Naive thymus-derived CD4-positive, alpha-beta T cell (primary cell): ENCODE measurements around the gene UNC5CL. TPM values are rescaled to one million over a fixed set of nuclear protein-coding genes. Genes with fewer than 3 reads are reported as not detected.
A peak's percentile ranks its signal among the peaks of the same experiment; 100 is the strongest.

Experiments used
- ATAC-seq: fragments of 150-1000 bp; cut with Tn5 transposase; 2 replicates; pipeline ENCODE4 v1.10.0; 2021; ENCODE audit warnings: mild to moderate bottlenecking, moderate library complexity
- CTCF ChIA-PET: fragments of 350-600 bp; sonication (Branson Sonifier 250); formaldehyde crosslinking; loops from one replicate; lab custom pipeline; 2021; ENCODE audit warnings: antibody characterized with exemption; lab: Charles Lee
- POLR2A ChIA-PET: fragments of 350-600 bp; sonication (Branson Sonifier 250); formaldehyde crosslinking; loops from one replicate; lab custom pipeline; 2021; ENCODE audit warnings: antibody characterized with exemption, inconsistent platforms; lab: Charles Lee
- DNase-seq, 9 donors: peaks; one replicate each; pipeline versions ENCODE4 v3.0.0 to v3.0.0-alpha.2; 2020 to 2022; ENCODE audit warnings: mixed read lengths in 1 of 9
- H3K27ac ChIP-seq: one replicate; pipeline ENCODE4 v1.7.0; 2013; ENCODE audit warnings: mild to moderate bottlenecking, low read depth, low read length, moderate library complexity
- H3K27me3 ChIP-seq, 2 donors: one replicate each; pipeline ENCODE4 v1.7.0; 2013; ENCODE audit warnings: low read length in 2 of 2, mild to moderate bottlenecking in 2 of 2, moderate library complexity in 2 of 2; ENCODE audit not compliant: control insufficient read depth in 2 of 2, insufficient read depth in 2 of 2
- H3K36me3 ChIP-seq, 3 experiments: 1 replicate in 2 of 3; 2 replicates in 1 of 3; pipeline ENCODE4 v1.7.0; 2013; ENCODE audit warnings: low read length in 3 of 3, mild to moderate bottlenecking in 3 of 3, moderate library complexity in 1 of 3; ENCODE audit not compliant: insufficient read depth in 3 of 3, control insufficient read depth in 2 of 3
- H3K4me1 ChIP-seq, 2 donors: one replicate each; pipeline ENCODE4 v1.7.0; 2013; ENCODE audit warnings: low read length in 2 of 2, mild to moderate bottlenecking in 2 of 2, moderate library complexity in 1 of 2; ENCODE audit not compliant: control insufficient read depth in 2 of 2, insufficient read depth in 2 of 2
- H3K4me3 ChIP-seq: 2 replicates; pipeline ENCODE4 v1.7.0; 2013; ENCODE audit warnings: mild to moderate bottlenecking, low read length
- H3K9me3 ChIP-seq, 3 experiments: 1 replicate in 2 of 3; 2 replicates in 1 of 3; pipeline ENCODE4 v1.7.0; 2013; ENCODE audit warnings: low read length in 3 of 3; ENCODE audit not compliant: control insufficient read depth in 2 of 3
- H3K27ac Mint-ChIP-seq, 9 donors: one replicate each; pipeline ENCODE4 v1.8.0; 2020 to 2022; ENCODE audit warnings: mixed read lengths in 9 of 9, mild to moderate bottlenecking in 8 of 9, moderate library complexity in 5 of 9, inconsistent platforms in 2 of 9
- H3K27me3 Mint-ChIP-seq, 5 donors: one replicate each; pipeline ENCODE4 v1.8.0; 2021 to 2022; ENCODE audit warnings: mixed read lengths in 5 of 5, mild to moderate bottlenecking in 1 of 5
- H3K36me3 Mint-ChIP-seq, 5 donors: one replicate each; pipeline ENCODE4 v1.8.0; 2020 to 2022; ENCODE audit warnings: mixed read lengths in 5 of 5, mild to moderate bottlenecking in 3 of 5, inconsistent platforms in 1 of 5
- H3K4me1 Mint-ChIP-seq, 7 donors: one replicate each; pipeline ENCODE4 v1.8.0; 2020 to 2022; ENCODE audit warnings: mixed read lengths in 7 of 7, mild to moderate bottlenecking in 3 of 7, inconsistent platforms in 1 of 7
- H3K4me3 Mint-ChIP-seq, 10 donors: one replicate each; pipeline ENCODE4 v1.8.0; 2020 to 2022; ENCODE audit warnings: mild to moderate bottlenecking in 10 of 10, mixed read lengths in 10 of 10, moderate library complexity in 6 of 10, inconsistent platforms in 2 of 10
- H3K9me3 Mint-ChIP-seq, 11 donors: one replicate each; pipeline ENCODE4 v1.8.0; 2020 to 2022; ENCODE audit warnings: mixed read lengths in 11 of 11, mild to moderate bottlenecking in 4 of 11, inconsistent platforms in 1 of 11, moderate library complexity in 1 of 11
- intact Hi-C, 2 donors: fragments of 100-400 bp; cut with micrococcal nuclease; formaldehyde crosslinking; loops; one replicate each; pipeline ENCODE4 v1.15.1; 2023
- polyA plus RNA-seq, 2 donors: library from polyadenylated mRNA; unstranded; fragments of 300-500 nt; fragmentation: Illumina TruSeq; gene quantifications; one replicate each; pipeline ENCODE4 v1.2.3, GENCODE V29; 2021
- total RNA-seq, 6 experiments: library from RNA in 5 of 6; stranded (reverse) in 5 of 6; gene quantifications; 1 replicate in 5 of 6; 2 replicates in 1 of 6; pipeline ENCODE4 v1.2.3 and lab custom pipeline; 2021 to 2026

Gene UNC5CL
- total and polyA plus RNA-seq, 7 experiments from 2014 or later: 0.24 to 7.2 (median 3.5) TPM

DNA sequence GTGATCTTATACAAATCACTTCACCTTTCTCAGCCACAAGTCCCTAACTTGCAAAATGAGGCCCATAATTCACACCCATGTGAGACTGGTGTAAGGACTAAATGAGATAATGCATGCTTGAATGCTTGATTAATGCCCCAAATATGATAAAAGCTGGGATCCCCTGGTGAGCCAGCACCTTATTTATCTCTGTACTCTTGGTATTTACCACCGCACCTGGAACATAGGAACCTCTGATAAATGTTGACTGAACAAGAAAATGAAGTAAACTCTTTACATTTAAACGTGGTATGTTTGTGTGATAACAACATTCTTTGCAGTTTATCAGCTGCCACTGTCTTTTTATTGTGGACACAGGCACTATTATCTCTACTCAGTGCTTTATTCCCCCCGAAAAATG, 11.5 kb upstream of the UNC5CL start:
- intact Hi-C loops: no loop called here
- Mint-ChIP-seq H3K4me1 (peaks cover 18 to 23% (median 18%) of the 10 kb centered on the region in 7 donors), H3K27ac (peak overlapping the region in 2 of 9 donors; percentile 17 to 57), H3K9me3 (peaks cover 0 to 3% (median 0%) of the 10 kb centered on the region in 11 donors), H3K36me3 (peaks cover 5 to 28% (median 19%) of the 10 kb centered on the region in 5 donors), H3K4me3 (no peak overlapping the region), H3K27me3 (no peaks in the 10 kb centered on the region)
- no peak overlapping the region for H3K27ac ChIP-seq
- no peak for ATAC-seq
- peaks cover 13 to 17% of the 10 kb centered on the region in 2 donors for H3K4me1 ChIP-seq
- ChIA-PET POLR2A (interaction anchor here (0.9 kb wide), 1 partner anchor 9 kb away, joined by 3 read pairs; no protein-coding TSS in a partner anchor), CTCF (interaction anchor here (0.7 to 2.1 kb wide), 3 partner anchors 12 to 18 kb away, joined by 3 to 7 read pairs (median 3); partner anchors contain the start of gene UNC5CL)
- no peak for DNase-seq
- no peaks in the 10 kb centered on the region for H3K27me3 ChIP-seq
- H3K9me3 ChIP-seq: no peaks in the 10 kb centered on the region
- no peak overlapping the region for H3K4me3 ChIP-seq
- peaks cover 0 to 3% (median 2%) of the 10 kb centered on the region in 3 experiments for H3K36me3 ChIP-seq

DNA sequence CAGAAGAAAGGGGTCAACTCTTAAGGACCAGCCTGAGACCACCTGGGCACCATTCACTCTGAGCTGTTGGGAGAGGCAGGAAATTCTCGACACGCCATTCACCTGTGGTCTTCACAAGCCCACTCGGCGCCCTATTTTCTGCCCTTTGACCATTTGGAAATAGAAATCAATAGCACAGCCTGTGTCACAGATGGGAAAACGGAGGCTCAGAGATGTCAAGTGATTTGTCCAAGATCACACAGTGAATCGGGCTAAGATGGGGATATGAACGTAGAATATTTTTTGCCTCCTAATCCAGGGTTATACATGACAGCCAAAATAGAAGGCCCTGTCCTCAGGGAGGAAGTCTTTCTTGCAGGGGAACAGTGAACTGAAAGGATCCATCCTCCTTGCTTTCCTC, 10.9 kb upstream of the UNC5CL start:
- peaks cover 13 to 17% of the 10 kb centered on the region in 2 donors for H3K4me1 ChIP-seq
- Mint-ChIP-seq H3K4me1 (peaks cover 18 to 23% (median 18%) of the 10 kb centered on the region in 7 donors), H3K36me3 (peaks cover 5 to 25% (median 17%) of the 10 kb centered on the region in 5 donors), H3K27ac (no peak overlapping the region), H3K9me3 (peaks cover 0 to 3% (median 0%) of the 10 kb centered on the region in 11 donors), H3K27me3 (no peaks in the 10 kb centered on the region), H3K4me3 (no peak overlapping the region)
- peaks cover 0 to 3% (median 0%) of the 10 kb centered on the region in 3 experiments for H3K36me3 ChIP-seq
- H3K4me3 ChIP-seq: no peak overlapping the region
- ATAC-seq (no peak), DNase-seq (no peak)
- no peaks in the 10 kb centered on the region for H3K27me3 ChIP-seq
- ChIA-PET POLR2A (interaction anchor here (0.9 kb wide), 1 partner anchor 9 kb away, joined by 3 read pairs; no protein-coding TSS in a partner anchor), CTCF (interaction anchor here (1.5 to 2.1 kb wide), 2 partner anchors 11 to 18 kb away, joined by 3 to 7 read pairs; partner anchors contain the start of gene UNC5CL)
- intact Hi-C loops: no loop called here
- no peaks in the 10 kb centered on the region for H3K9me3 ChIP-seq
- H3K27ac ChIP-seq: no peak overlapping the region

DNA sequence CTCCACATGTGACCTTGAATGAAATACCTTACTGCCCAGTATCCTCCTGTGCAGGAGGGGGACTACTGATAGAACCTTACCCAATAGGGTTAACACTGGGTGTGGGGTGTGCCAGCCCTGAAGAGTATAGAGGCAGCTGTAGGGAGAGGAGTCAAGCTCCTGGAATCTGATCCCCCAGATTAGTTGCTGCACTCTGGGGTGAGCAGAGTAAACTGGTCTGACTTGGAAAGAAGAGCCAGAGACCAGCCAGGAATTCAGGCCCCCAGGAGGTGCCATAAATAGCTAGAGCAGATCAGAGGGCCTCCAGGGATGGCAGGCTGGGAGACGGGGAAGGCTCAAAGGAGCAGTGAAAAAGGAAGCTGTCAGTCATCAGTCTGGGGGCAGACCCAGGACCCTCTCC, 10.5 kb upstream of the UNC5CL start:
- H3K27ac ChIP-seq: no peak overlapping the region
- peaks cover 13 to 17% of the 10 kb centered on the region in 2 donors for H3K4me1 ChIP-seq
- ATAC-seq (no peak), DNase-seq (no peak)
- intact Hi-C loops: no loop called here
- peaks cover 0 to 3% (median 0%) of the 10 kb centered on the region in 3 experiments for H3K36me3 ChIP-seq
- H3K36me3 Mint-ChIP-seq: peaks cover 5 to 25% (median 17%) of the 10 kb centered on the region in 5 donors
- CTCF ChIA-PET: interaction anchor here (1.5 to 2.1 kb wide), 3 partner anchors 11 to 21 kb away, joined by 3 to 7 read pairs (median 5); partner anchors contain the start of gene UNC5CL
- no peaks in the 10 kb centered on the region for H3K27me3 ChIP-seq
- no peak overlapping the region for H3K4me3 ChIP-seq
- no peak overlapping the region for H3K27ac Mint-ChIP-seq
- H3K4me3 Mint-ChIP-seq: no peak overlapping the region
- H3K4me1 Mint-ChIP-seq: peaks cover 18 to 23% (median 18%) of the 10 kb centered on the region in 7 donors
- H3K9me3 ChIP-seq: no peaks in the 10 kb centered on the region
- H3K27me3 Mint-ChIP-seq: no peaks in the 10 kb centered on the region
- POLR2A ChIA-PET: no interaction called here
- H3K9me3 Mint-ChIP-seq: peaks cover 0 to 3% (median 0%) of the 10 kb centered on the region in 11 donors

DNA sequence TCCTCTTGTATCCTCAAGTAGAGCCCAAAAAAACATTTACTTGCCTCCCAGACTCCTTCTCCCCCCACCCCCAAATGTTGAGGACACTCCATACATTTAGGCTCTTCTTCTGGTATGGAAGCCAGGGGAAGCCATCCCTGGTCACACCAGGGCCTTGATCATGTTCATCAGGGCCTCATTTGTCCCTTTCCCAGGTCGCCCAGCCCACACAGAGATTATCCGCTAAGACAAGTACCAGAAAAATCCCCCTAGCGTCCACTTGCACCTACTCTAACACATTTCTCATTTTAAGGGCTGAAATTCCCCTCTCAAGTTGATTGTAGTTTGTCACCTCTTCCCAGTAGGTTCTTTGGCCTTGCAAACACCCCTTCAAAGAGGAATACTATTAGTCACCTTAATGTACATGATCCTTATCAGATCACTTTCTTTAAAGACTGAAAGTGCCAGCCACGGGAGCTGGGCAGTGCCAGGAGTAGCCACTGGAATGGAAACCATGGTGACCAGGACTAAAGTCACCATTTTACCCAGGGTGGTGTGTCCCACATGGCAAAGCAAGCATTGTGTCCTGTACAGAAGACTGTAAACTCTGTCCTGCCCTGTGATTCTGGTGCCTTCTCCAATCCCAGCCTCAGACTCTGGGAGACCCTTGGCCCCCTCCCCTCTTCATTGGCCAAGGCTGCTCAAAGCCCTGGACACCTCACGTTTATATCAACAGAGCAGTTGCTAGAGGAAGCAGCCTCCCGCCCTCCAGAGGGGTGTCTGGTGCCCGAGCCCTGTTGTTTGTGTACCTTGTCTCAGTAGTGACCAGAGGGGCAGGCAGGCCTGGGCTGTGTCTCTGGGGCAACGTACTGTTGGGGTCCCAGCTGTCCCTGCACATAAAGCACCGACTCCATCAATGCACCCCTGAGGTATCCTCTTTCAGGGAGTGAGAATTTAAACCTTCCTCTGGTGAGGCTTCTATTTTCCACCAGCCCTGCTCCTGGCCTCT, 9.0 kb upstream of the UNC5CL start:
- H3K4me3 ChIP-seq: no peak overlapping the region
- Mint-ChIP-seq H3K4me1 (peaks cover 15 to 19% (median 18%) of the 10 kb centered on the region in 7 donors), H3K36me3 (peaks cover 5 to 21% (median 17%) of the 10 kb centered on the region in 5 donors), H3K9me3 (peaks cover 0 to 3% (median 0%) of the 10 kb centered on the region in 11 donors), H3K27me3 (no peaks in the 10 kb centered on the region), H3K27ac (no peak overlapping the region), H3K4me3 (no peak overlapping the region)
- peaks cover 13 to 17% of the 10 kb centered on the region in 2 donors for H3K4me1 ChIP-seq
- no peak overlapping the region for H3K27ac ChIP-seq
- H3K36me3 ChIP-seq: peaks cover 0 to 3% (median 3%) of the 10 kb centered on the region in 3 experiments
- intact Hi-C loops: no loop called here
- ChIA-PET POLR2A (no interaction called here), CTCF (interaction anchor here (1.7 to 2.1 kb wide), 2 partner anchors 9 to 19 kb away, joined by 5 to 7 read pairs; partner anchors contain the start of gene UNC5CL)
- ATAC-seq: no peak
- no peak for DNase-seq
- H3K9me3 ChIP-seq: no peaks in the 10 kb centered on the region
- no peaks in the 10 kb centered on the region for H3K27me3 ChIP-seq

DNA sequence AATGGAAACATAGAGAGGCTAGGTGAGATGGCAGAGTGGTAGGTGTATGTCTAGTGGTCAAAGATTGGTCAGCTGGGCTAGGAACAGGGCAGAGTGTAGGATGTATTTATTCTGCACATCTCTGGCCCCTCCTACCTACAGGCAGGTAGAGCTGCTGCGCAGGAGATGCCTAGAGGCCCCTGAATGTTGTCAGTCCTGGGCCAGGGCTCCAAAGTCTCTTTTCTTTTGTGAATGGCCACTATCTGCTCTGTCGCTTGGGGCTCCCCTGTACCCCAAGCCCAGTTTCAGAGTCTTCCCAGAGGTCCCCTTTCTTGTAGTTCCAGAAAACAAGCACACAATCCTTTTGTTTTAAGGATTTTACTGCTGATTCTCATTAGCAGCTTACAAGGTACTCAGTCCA, 8.3 kb upstream of the UNC5CL start:
- H3K27ac ChIP-seq: no peak overlapping the region
- no peak for ATAC-seq
- Mint-ChIP-seq H3K36me3 (peaks cover 5 to 23% (median 17%) of the 10 kb centered on the region in 5 donors), H3K4me1 (peaks cover 10 to 15% (median 12%) of the 10 kb centered on the region in 7 donors), H3K9me3 (peaks cover 0 to 3% (median 0%) of the 10 kb centered on the region in 11 donors), H3K27ac (no peak overlapping the region), H3K4me3 (no peak overlapping the region), H3K27me3 (no peaks in the 10 kb centered on the region)
- CTCF ChIA-PET: no interaction called here
- no peak overlapping the region for H3K4me3 ChIP-seq
- no peak for DNase-seq
- intact Hi-C loops: no loop called here
- no peaks in the 10 kb centered on the region for H3K27me3 ChIP-seq
- POLR2A ChIA-PET: no interaction called here
- no peaks in the 10 kb centered on the region for H3K9me3 ChIP-seq
- H3K36me3 ChIP-seq: peaks cover 0 to 7% (median 3%) of the 10 kb centered on the region in 3 experiments
- H3K4me1 ChIP-seq: peaks cover 8 to 10% of the 10 kb centered on the region in 2 donors

DNA sequence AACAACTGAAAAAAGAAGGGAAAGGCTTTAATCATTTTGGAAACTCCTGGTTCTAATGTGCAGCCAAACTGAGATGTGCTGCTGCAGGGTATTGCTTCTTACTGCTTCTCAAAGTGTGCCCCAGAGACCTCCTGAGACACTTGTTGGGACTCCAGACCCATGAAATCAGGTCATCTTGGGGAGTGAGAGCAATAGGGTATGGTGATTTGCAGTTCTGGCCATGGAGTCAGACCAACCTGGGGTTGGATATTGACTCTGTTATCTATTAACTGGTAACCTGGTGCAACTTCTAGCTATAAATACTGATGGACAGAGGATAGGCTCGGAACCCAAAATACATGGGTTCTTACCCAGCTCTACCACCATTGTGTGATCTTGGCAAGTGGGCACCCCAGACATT, 7.1 kb upstream of the UNC5CL start:
- H3K36me3 Mint-ChIP-seq: peaks cover 0 to 20% (median 8%) of the 10 kb centered on the region in 5 donors
- Histone ChIP-seq H3K27ac (no peak overlapping the region), H3K4me1 (no peaks in the 10 kb centered on the region), H3K36me3 (peaks cover 0 to 7% (median 3%) of the 10 kb centered on the region in 3 experiments), H3K27me3 (no peaks in the 10 kb centered on the region), H3K9me3 (no peaks in the 10 kb centered on the region), H3K4me3 (no peak overlapping the region)
- H3K4me3 Mint-ChIP-seq: no peak overlapping the region
- ChIA-PET POLR2A (interaction anchor here (1.5 kb wide), 1 partner anchor 10 kb away, joined by 3 read pairs; no protein-coding TSS in a partner anchor), CTCF (interaction anchor here (1.3 kb wide), 1 partner anchor 8 kb away, joined by 3 read pairs; no protein-coding TSS in a partner anchor)
- intact Hi-C loops: no loop called here
- H3K4me1 Mint-ChIP-seq: peaks cover 0 to 4% (median 0%) of the 10 kb centered on the region in 7 donors
- DNase-seq: no peak
- H3K27me3 Mint-ChIP-seq: no peaks in the 10 kb centered on the region
- H3K27ac Mint-ChIP-seq: no peak overlapping the region
- peaks cover 0 to 2% (median 0%) of the 10 kb centered on the region in 11 donors for H3K9me3 Mint-ChIP-seq
- no peak for ATAC-seq
